GM21529 (cell line): Measurements from ENCODE around the gene SRRM4.

Experiments used
- ATAC-seq: cut with Tn5 transposase; IDR thresholded peaks from one replicate; pipeline ENCODE4 v1.9.1; 2021; ENCODE audit not compliant: unreplicated experiment

Gene SRRM4

GRCh38 chr12:119158402-119158801 lies 177.1 kb downstream of the SRRM4 start:
- ATAC-seq = no peak

GRCh38 chr12:119159844-119160243 lies 178.5 kb downstream of the SRRM4 start:
- ATAC-seq = no peak

DNA sequence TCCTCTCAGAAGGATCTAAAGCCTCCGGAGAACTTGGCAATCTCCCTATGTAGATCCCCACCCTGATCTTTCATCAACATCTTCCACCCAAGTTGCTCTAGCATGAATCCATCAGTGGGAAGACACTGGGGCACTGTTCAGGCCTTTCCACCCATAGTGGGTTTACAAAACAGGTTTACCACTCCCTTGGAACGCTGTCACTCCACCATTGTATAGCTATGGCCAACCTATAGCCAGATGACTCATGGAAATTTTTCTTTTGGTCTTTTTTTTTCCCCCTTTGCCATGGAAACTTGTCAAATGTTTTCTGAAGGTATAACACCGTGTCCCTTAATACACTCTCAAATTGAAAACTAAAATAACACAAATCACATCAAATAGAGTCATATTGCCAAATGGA lies 186.6 kb downstream of the SRRM4 start:
- no peak for ATAC-seq

DNA sequence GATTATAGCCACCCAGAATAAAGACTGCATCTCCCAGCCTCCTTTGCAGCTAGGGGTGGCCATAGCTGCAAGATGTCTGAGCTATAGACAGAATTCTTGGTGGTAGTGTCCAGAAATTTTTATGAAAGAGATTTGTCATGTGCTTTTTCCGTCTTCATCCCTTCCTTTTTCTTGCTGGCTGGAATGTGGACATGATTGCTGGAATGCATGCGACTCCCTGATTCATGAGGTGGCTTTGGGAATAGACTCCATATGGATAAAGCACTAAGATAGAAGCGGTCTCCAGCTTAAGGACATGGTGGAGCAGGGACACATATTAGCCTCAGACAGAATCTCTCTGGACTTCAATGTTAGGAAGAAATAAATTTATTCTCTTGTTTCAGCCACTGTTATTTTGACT lies 187.4 kb downstream of the SRRM4 start:
- ATAC-seq = no peak

- ATAC-seq = no peak
Measured at GRCh38 chr12:119169150-119169549, 187.8 kb downstream of the SRRM4 start.

DNA sequence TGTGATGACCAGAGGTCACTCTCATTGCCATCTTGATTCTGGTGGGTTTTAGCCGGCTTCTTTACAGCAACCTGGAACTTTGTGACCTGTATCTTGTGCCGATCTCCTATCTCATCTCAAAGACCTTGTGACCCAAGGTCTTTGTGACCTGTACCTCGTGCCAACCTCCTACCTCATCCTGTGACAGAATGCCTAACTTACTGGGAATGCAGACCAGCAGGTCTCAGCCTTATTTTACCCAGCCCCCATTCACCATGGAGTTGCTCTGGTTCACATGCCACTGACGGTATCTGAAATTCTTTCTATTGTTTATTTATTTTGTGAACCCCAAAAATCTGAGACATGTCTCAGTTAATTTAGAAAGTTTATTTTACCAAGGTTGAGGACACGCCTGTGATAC lies 189.9 kb downstream of the SRRM4 start:
- ATAC-seq = no peak

GRCh38 chr12:119171691-119172425 lies 190.5 kb downstream of the SRRM4 start:
- ATAC-seq = no peak

DNA sequence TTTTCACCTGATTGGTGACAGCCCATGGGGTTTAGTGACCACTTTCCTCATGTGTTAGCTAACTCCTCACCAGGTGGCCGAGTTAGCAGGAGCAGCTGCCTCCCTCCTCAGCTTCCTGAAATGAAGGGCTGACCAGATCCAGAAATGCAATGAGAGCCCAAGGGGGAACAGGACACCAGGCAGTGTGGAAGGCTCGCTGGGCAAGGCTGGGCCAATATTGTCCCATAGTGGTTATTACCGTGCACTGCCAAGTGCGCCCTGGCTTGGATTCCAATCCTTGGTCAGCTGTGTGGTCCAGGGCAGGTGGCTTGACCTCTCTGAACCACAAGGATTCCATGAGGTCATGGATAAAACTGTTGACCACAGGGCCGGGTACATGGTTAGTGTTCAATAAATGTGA lies 193.7 kb downstream of the SRRM4 start:
- no peak for ATAC-seq

GRCh38 chr12:119176267-119177055 lies 195.1 kb downstream of the SRRM4 start:
- no peak for ATAC-seq

- ATAC-seq = no peak
Measured at GRCh38 chr12:119177056-119177325, 195.7 kb downstream of the SRRM4 start.

GRCh38 chr12:119177724-119178380 lies 196.5 kb downstream of the SRRM4 start:
- ATAC-seq = no peak

DNA sequence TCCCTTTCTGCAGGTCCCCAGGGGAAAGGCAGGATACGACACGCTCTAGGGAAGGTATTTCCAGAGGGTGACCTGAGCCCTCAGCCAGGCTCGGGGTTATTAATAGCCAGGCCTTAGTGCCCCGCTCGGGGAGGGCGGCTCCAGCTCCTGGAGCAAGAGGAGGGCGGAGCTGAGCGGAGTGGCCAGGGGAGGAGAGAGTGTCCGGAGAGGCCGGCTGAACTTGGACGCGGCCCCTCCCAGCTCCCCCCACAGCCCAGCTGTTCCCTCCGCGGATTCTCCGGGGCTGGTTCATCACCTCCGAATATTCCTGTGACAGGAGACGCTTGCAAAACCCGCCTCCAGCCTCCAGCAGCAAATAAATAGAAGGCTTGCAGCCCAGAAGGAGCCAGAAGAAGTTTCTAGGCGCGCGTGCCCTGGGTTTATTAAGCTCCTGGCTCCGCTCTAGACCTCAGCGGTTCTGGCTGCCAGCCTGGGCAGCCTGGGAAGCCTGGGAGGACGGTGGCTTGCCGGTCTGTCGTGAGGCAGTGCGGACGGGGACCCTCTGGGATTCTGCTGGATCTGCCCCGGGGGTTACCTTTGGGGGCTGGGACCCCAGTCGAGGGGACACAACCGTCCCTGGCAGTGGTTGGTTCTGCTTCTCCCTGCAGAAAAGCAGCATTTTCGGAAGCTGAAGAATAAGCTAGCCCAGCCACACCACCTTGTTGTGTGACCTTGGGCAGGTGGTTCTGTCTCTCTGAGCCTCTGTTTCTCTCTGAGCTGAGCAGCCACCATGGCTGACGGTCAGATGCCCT lies 197.4 kb downstream of the SRRM4 start, which contains the start of gene HSPB8:
Gene HSPB8 (plus strand): TSS at position 388 of the 791 bp plus-strand sequence. CDS start 382 bp downstream, at position 770.
- no peak for ATAC-seq

DNA sequence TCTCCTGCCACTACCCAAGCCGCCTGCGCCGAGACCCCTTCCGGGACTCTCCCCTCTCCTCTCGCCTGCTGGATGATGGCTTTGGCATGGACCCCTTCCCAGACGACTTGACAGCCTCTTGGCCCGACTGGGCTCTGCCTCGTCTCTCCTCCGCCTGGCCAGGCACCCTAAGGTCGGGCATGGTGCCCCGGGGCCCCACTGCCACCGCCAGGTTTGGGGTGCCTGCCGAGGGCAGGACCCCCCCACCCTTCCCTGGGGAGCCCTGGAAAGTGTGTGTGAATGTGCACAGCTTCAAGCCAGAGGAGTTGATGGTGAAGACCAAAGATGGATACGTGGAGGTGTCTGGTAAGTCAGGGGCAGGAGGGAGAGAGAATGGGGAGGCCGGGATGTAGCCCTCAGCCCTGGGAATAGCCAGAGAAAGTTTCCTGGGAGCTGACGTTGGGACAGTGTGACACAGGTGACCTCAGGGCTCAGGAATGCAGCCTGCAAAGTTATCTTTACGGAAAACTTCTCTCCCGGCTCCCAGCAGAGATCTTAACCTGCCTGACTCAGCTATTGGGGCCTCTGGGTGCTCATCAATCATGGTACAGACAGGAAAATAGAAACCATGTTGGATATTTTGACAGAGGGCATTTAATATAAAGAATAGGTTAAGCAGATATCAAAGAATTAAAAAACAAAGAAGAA lies 198.1 kb downstream of the SRRM4 start:
- no peak for ATAC-seq

DNA sequence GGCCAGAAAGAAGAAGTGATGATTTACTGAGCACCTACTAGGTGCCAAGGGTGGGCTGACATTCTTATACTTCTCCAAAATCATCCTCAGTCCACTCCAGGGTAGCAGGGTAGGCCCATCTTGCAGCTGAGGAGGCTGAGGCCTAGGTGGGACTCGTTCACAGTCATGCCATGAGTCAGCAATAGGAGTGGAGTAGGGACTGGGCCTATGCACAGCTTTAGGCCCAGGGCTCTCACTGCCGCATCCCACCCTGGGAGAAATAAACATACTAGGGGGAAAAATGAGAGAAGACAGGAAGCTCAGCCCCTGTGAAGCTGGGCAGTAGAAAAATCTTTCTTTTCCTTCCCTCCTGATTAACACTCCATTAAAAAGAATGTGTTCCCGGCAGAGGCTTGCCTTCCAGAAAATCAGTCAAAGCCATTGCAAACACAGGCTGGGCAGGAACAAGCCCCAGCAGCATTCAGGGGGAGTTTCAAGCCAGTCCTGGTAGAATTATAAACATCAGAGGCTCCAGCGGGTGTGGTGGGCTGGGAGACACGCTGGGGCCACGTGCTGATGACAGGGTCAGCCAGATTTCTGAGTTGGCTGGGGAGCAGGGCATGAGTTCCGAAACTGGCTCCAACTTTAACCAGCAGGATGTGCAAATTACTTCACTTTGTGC lies 199.2 kb downstream of the SRRM4 start:
- no peak for ATAC-seq

GRCh38 chr12:119181202-119181601 lies 199.9 kb downstream of the SRRM4 start:
- ATAC-seq = no peak

DNA sequence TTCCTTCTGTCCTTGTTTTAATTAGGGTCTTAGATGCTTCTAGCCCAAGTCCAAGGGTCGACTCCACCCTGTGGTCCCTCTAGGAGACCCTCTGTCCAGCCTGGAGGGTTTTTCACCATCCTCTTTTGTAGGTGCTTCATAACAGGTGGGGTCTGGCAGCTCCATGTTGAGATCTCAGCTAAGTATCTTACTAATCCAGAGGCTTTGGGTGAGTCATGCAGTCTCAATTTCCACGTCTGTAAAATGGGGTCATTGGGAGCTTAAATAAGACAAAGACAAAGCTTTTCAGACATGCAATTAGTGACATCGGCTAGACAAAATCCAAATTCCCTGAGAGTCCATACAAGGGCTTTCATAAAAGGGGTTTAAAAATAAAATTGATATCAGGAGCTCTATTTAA lies 200.6 kb downstream of the SRRM4 start:
- no peak for ATAC-seq

DNA sequence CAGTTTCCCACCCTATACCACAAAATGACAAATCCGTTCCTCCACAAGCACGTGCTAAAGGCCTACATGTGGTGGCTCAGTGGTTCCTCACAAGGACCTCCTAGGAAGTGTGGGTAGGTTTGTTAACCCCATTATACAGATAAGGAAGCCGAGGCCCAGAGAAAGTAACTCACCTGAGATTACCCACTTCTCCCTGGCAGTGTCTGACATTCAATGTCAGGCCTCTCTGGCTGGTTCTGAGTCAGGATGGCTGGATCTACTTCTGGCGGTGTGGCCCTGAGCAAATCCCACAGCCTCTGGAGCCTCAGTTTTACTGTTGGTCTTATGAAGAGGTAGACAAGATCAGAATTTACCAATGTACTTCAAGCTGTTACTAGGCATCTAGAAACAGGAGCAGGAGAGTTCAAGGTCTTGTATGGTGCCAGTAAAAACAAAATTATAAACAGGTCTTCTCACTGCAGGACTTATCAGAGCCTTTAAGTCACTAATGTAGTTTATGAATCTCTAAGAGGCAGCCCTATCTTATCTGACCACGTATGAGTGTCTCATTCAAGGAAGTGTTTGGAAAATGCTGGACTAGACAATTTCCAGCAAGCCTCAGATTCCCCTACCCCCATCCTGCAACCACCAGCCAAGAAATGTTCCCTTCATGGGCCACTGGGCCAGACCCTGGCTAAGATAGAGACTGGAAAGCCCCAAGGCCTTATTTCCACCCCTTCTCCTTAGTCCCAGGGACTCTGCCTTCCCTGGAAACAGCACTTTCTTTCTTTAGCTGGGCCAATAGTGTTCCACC lies 201.6 kb downstream of the SRRM4 start:
- no peak for ATAC-seq

- ATAC-seq = no peak
Measured at GRCh38 chr12:119183942-119184695, 202.8 kb downstream of the SRRM4 start.

DNA sequence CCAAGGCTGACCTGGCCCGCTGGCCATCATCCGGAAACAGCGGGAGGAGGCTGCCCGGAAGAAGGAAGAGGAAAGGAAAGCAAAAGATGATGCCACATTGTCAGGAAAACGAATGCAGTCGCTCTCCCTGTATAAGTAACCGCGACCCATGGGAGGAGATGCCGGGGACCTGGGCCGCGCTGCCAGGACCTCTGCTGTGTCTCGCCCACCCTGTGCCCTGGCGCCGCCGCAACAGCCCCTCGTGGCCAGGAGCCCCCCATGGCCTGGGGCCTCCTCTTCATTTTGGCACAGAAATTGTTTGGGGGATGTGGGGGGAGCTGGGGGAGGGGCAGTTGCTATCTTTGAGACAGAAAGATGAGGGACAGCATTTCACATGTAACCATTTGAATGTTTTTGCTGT lies 213.9 kb downstream of the SRRM4 start:
- ATAC-seq = no peak
